Colonic mucosa (tissue), 4 donors: Measurements from ENCODE around the gene RRP36. TPM values are rescaled to one million over a fixed set of nuclear protein-coding genes. Genes with fewer than 3 reads are reported as not detected.
A peak's percentile ranks its signal among the peaks of the same experiment; 100 is the strongest.

Experiments used
- DNase-seq: peaks from one replicate; pipeline ENCODE4 v3.0.0-alpha.2; 2020
- H3K27ac ChIP-seq: fragments of 200-600 bp; one replicate; pipeline ENCODE4 v1.8.0; 2021
- H3K27me3 ChIP-seq: fragments of 200-600 bp; one replicate; pipeline ENCODE4 v1.8.0; 2021
- H3K36me3 ChIP-seq: fragments of 200-600 bp; one replicate; pipeline ENCODE4 v1.8.0; 2021
- H3K4me1 ChIP-seq: fragments of 200-600 bp; one replicate; pipeline ENCODE4 v1.8.0; 2021; ENCODE audit warnings: mild to moderate bottlenecking
- H3K4me3 ChIP-seq: fragments of 200-600 bp; one replicate; pipeline ENCODE4 v1.8.0; 2021
- H3K9ac ChIP-seq, 2 donors: one replicate each; pipeline ENCODE4 v1.7.0; 2013; ENCODE audit warnings: control low read depth in 2 of 2, low read depth in 2 of 2, low read length in 2 of 2
- H3K9me3 ChIP-seq: fragments of 200-600 bp; one replicate; pipeline ENCODE4 v1.8.0; 2021
- intact Hi-C: fragments of 100-400 bp; cut with DNase I; formaldehyde crosslinking; loops from one replicate; pipeline ENCODE4 v1.14.1; 2022
- total RNA-seq, 2 donors: library from RNA; stranded (reverse); fragmentation: NEBNext Ultra II Directional in 1 of 2; extraction: Animal tissue kit (Norgen Biotek cat#: 25700) in 1 of 2; gene quantifications; one replicate each; pipeline ENCODE4 v1.2.1, GENCODE V29; 2021
- TF ChIP-seq, protein P1 (sequence below): fragments of 200-600 bp; IDR thresholded peaks from one replicate; pipeline ENCODE4 v1.8.0; 2022; ENCODE audit warnings: antibody characterized with exemption, mild to moderate bottlenecking
- donor health status: healthy.
- donor health status: DM: no; HTN: no; CAD: no.
- donor health status: DM: no; HTN: no; CAD: no.

The RRP36 gene
- total RNA-seq, 2 donors from 2014 or later, result 35.5 to 61.4 TPM

DNA sequence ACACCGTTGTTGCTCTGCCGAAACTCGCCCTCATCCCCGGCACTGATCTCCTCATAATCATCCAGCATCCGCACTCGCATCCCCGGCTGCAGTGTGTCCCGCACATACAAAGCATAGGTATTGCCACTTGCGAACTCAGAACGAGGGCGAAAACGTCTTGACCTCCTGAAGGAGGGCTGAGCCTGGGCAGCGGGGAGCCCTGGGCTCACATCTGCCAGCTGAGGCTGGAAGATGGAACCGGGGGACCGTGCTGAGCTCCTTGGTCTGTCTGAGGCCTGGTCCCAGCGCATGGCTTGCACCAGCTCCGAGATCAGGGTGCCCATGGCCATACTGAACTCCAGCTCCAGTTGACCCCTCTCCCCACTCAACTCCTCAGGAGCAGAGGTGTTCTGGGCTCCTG, 29.6 kb downstream of the RRP36 start:
- Histone ChIP-seq H3K27ac (no peak overlapping the region), H3K4me1 (peaks cover 7% of the 10 kb centered on the region), H3K9me3 (no peaks in the 10 kb centered on the region), H3K36me3 (no peaks in the 10 kb centered on the region), H3K4me3 (no peak overlapping the region), H3K27me3 (no peaks in the 10 kb centered on the region), H3K9ac (peak overlapping the region in 1 of 2 donors; percentile 27)
- TF ChIP-seq, protein P1, sequence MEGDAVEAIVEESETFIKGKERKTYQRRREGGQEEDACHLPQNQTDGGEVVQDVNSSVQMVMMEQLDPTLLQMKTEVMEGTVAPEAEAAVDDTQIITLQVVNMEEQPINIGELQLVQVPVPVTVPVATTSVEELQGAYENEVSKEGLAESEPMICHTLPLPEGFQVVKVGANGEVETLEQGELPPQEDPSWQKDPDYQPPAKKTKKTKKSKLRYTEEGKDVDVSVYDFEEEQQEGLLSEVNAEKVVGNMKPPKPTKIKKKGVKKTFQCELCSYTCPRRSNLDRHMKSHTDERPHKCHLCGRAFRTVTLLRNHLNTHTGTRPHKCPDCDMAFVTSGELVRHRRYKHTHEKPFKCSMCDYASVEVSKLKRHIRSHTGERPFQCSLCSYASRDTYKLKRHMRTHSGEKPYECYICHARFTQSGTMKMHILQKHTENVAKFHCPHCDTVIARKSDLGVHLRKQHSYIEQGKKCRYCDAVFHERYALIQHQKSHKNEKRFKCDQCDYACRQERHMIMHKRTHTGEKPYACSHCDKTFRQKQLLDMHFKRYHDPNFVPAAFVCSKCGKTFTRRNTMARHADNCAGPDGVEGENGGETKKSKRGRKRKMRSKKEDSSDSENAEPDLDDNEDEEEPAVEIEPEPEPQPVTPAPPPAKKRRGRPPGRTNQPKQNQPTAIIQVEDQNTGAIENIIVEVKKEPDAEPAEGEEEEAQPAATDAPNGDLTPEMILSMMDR, result no peak
- intact Hi-C loops, result no loop called here
- no peak for DNase-seq

- H3K27ac ChIP-seq, result peak overlapping the region; percentile 87
- intact Hi-C loops, result no loop called here
- peaks cover 7% of the 10 kb centered on the region for H3K4me1 ChIP-seq
- peak; percentile 28 for DNase-seq
- peak overlapping the region in 1 of 2 donors; percentile 92 for H3K9ac ChIP-seq
- H3K4me3 ChIP-seq, result no peak overlapping the region
- TF ChIP-seq, protein P1, result no peak
- H3K27me3 ChIP-seq, result no peaks in the 10 kb centered on the region
- H3K36me3 ChIP-seq, result no peaks in the 10 kb centered on the region
- no peaks in the 10 kb centered on the region for H3K9me3 ChIP-seq
These were observed 30.9 kb downstream of the RRP36 start for GRCh38 chr6:43052225-43052841.

GRCh38 chr6:43052842-43053544, 31.6 kb downstream of the RRP36 start:
- intact Hi-C loops, result no loop called here
- H3K27me3 ChIP-seq, result no peaks in the 10 kb centered on the region
- H3K4me3 ChIP-seq, result peak overlapping the region; percentile 84
- peaks cover 7% of the 10 kb centered on the region for H3K4me1 ChIP-seq
- peak overlapping the region; percentile 89 to 92 for H3K9ac ChIP-seq
- DNase-seq, result peak; percentile 41
- H3K9me3 ChIP-seq, result no peaks in the 10 kb centered on the region
- TF ChIP-seq, protein P1, result no peak
- H3K27ac ChIP-seq, result peak overlapping the region; percentile 87
- H3K36me3 ChIP-seq, result no peaks in the 10 kb centered on the region

DNA sequence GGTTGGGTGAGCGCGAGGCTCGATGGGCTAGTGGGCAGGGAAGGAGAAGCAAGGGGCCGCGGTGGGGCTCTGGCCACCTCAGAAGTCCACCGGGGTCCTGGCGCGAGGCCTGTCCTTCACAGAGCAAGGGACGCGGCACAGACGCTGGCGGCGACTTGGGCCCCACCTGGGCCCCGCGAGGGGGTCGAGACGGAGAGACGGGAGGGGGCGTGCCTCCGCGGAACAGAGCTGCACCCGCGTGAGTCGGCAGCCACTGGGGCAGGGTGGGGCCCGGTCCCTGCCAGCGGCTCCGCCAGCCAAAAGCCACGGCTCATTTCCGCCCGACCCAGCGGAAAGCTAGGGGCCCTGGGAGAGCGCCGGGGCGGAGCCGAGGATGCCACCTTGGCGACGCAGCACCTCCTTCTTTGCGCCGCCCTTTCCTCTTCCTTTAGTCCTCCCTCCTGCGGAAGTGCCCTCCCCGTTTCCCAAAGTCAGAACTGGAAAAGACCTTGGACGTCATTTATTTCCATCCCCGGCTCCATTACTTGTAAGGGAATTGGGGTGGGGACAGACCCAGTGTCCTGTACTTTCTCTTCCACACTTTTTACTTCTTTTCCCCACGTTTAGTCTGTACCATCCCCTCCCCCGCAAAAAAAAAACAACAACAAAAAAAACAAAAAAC, 32.3 kb downstream of the RRP36 start, which contains the start of gene CUL7:
TSS of gene CUL7 (minus strand) at position 307 of the 661 bp plus-strand sequence. CDS start 1,063 bp downstream, outside the sequence.
- intact Hi-C loops, result no loop called here

More for the DNA sequence above, 32.3 kb downstream of the RRP36 start, which contains the start of gene CUL7:
- peak within 1 kb of the TSS; percentile 87 for H3K27ac ChIP-seq
- peak within 1 kb of the TSS; percentile 84 for H3K4me3 ChIP-seq
- no peaks in the 10 kb centered on the region for H3K9me3 ChIP-seq
- no peaks in the 10 kb centered on the region for H3K27me3 ChIP-seq
- no peaks in the 10 kb centered on the region for H3K36me3 ChIP-seq
- peak; percentile 95 for DNase-seq
- TF ChIP-seq, protein P1, result no peak
- peaks cover 14% of the 10 kb centered on the region for H3K4me1 ChIP-seq
- peak within 1 kb of the TSS; percentile 89 to 92 for H3K9ac ChIP-seq
